ENCODE measurements around the gene MAGEA2B.
"Not testable (repeated sequence)": the region's sequence is repeated elsewhere in the genome, so short reads cannot be mapped to it uniquely, and the experiment has no call there.

The MAGEA2B gene, protein sequence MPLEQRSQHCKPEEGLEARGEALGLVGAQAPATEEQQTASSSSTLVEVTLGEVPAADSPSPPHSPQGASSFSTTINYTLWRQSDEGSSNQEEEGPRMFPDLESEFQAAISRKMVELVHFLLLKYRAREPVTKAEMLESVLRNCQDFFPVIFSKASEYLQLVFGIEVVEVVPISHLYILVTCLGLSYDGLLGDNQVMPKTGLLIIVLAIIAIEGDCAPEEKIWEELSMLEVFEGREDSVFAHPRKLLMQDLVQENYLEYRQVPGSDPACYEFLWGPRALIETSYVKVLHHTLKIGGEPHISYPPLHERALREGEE

DNA sequence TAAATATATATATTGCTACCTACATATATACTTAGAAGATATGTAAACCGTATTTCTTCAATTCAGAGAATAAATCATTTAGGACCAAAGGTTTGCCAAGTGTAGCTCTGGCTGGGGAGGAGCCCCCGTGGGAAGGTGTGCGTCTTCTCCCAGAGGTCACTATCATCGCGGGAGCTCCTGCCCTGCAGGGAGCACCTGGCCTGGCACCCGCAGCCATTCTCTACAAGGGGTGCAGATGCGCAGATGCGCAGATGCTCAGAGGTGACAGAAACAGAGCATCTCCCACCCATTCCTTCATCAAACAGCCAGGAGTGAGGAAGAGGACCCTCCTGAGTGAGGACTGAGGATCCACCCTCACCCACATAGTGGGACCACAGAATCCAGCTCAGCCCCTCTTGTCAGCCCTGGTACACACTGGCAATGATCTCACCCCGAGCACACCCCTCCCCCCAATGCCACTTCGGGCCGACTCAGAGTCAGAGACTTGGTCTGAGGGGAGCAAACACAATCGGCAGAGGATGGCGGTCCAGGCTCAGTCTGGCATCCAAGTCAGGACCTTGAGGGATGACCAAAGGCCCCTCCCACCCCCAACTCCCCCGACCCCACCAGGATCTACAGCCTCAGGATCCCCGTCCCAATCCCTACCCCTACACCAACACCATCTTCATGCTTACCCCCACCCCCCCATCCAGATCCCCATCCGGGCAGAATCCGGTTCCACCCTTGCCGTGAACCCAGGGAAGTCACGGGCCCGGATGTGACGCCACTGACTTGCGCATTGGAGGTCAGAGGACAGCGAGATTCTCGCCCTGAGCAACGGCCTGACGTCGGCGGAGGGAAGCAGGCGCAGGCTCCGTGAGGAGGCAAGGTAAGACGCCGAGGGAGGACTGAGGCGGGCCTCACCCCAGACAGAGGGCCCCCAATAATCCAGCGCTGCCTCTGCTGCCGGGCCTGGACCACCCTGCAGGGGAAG lies at the start of gene MAGEA2B:
Gene MAGEA2B (plus strand): TSS at position 814 of the 973 bp plus-strand sequence. CDS start 2,479 bp downstream, outside the sequence.
- DNase-seq, ATAC-seq: not testable (repeated sequence)

DNA sequence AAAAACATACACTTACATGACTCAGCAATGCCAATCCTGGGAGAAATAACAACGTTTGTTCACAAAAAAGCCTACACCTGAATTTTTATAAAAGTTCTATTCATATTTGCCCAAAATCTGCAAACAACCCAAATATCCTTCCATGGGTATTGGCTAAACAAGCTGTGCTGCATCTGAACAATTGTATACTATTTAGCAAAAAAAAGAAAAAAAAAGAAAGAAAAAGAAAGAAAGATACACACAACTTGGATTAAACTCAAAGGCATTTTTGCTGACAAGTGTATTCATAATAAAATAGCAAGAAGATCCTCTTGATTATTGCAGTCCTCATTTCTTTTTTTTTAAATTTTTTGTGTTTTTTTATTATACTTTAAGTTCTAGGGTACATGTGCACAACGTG lies 40.3 kb upstream of the MAGEA2B start:
- DNase-seq (no peak), ATAC-seq (no peak)

DNA sequence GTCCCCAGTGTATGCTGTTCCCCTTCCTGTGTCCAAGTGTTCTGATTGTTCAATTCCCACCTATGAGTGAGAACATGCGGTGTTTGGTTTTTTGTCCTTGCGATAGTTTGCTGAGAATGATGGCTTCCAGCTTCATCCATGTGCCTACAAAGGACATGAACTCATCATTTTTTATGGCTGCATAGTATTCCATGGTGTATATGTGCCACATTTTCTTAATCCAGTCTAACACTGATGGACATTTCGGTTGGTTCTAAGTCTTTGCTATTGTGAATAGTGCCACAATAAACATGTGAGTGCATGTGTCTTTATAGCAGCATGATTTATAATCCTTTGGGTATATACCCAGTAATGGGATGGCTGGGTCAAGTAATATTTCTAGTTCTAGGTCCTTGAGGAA lies 39.8 kb upstream of the MAGEA2B start:
- not testable (repeated sequence) for DNase-seq, ATAC-seq

DNA sequence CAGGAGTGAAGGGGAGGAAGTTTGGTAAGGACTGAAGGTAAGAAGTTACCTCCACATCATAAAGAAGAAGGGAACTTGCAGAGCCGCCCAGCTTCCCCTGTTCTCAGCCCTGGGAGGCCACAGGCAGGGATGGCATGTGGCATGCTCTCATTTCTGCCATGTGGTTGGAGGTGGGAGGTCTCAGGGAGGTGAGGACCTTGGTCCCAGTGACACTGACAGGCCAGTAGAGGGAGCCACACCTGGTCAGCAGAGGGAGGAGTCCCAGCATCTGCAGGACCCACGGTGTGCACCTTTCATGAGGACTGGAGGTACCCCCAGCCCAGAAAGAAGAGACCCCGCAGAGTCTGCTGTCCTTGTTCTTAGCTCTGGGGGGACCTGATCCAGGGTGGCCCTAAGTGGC lies 33.4 kb upstream of the MAGEA2B start:
- ATAC-seq: peak; percentile 66
- DNase-seq: not testable (repeated sequence)

DNA sequence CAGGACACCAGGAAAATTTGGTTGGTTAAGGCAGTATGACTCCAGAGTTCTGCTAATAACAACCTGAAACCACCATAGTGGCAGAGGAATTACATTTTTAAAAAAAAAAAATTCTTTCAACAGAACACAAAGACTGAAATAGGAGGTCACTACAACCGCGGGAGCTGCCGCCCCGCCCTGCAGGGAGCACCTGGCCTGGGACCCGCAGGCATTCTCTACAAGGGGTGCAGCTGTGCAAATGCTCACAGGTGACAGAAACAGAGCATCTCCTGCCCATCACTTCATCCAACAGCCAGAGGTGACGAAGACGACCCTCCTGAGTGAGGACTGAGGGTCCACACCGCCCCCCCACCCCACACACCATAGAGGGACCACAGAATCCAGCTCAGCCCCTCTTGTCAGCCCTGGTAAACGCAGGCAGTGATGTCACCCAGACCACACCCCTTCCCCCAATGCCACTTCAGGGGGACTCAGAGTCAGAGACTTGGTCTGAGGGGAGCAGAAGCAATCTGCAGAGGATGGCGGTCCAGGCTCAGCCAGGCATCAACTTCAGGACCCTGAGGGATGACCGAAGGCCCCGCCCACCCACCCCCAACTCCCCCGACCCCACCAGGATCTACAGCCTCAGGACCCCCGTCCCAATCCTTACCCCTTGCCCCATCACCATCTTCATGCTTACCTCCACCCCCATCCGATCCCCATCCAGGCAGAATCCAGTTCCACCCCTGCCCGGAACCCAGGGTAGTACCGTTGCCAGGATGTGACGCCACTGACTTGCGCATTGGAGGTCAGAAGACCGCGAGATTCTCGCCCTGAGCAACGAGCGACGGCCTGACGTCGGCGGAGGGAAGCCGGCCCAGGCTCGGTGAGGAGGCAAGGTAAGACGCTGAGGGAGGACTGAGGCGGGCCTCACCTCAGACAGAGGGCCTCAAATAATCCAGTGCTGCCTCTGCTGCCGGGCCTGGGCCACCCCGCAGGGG lies 16.2 kb upstream of the MAGEA2B start, which contains the start of gene MAGEA3:
Gene MAGEA3 (plus strand): TSS at position 843 of the 980 bp plus-strand sequence. CDS start 2,039 bp downstream, outside the sequence.
- DNase-seq, ATAC-seq: not testable (repeated sequence)

DNA sequence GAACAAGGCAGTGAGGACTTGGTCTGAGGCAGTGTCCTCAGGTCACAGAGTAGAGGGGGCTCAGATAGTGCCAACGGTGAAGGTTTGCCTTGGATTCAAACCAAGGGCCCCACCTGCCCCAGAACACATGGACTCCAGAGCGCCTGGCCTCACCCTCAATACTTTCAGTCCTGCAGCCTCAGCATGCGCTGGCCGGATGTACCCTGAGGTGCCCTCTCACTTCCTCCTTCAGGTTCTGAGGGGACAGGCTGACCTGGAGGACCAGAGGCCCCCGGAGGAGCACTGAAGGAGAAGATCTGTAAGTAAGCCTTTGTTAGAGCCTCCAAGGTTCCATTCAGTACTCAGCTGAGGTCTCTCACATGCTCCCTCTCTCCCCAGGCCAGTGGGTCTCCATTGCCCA lies 14.0 kb upstream of the MAGEA2B start:
- ATAC-seq, DNase-seq: not testable (repeated sequence)

DNA sequence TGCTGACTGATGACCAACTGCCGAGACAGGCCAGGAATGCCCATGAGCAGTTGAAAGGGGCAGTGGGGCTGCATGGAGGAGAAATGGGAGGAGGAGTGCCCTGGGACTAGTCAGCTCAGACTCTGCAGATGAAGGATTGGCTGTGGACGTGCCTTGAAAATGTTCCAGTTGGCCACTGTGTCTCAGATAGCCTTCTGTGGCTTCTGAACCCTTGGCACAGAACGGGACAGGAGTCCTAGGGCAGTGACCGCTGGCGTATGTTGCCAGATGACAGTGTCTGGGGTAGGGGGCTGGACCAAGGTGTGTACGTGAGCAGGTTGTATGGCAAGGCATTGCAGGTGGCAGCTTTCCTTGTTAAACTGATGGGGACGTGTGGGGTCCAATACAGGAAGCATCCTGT lies 7.9 kb upstream of the MAGEA2B start:
- DNase-seq, ATAC-seq: not testable (repeated sequence)

DNA sequence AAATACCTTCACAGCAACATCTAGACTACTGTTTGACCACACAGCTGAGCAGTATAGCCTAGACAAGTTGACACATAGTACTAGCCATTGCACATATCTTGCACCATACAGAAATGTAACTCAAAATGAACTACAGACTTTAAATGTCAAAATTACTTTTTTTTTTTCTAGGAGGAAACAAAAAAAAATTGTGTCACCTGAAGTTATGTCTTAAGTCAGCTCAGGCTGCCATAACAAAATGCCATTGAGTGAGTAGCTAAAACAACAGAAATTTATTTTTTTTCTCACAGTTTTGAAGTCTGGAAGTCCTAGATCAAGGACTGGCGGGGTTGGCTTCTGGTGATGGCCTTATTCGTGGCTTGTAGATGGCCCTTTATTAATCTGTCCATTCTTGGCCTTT lies 5.3 kb upstream of the MAGEA2B start, which contains the start of gene CSAG2:
Gene CSAG2 (minus strand): TSS at position 101 of the 400 bp plus-strand sequence. CDS start 161 bp downstream, outside the sequence.
- DNase-seq, ATAC-seq: not testable (repeated sequence)

DNA sequence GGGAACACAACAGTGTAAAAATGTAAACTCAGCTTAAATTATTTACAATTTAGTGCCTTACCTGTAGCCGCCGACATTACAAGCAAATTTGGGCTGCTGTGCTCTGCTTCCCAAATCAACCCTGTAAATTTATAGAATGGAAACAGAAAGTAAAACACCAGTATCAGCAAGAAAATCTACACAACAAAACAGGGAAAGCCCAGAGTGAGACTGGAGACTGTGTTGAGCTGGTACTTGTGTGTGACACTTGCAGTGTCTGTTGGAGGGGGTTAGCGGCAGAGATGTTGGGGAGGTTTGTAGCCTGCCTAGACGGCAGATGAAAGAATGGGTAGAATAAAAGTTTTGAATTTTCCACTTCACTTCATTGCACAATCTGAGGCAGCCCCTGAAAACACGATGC lies 1.2 kb upstream of the MAGEA2B start:
- ATAC-seq: not testable (repeated sequence)

DNA sequence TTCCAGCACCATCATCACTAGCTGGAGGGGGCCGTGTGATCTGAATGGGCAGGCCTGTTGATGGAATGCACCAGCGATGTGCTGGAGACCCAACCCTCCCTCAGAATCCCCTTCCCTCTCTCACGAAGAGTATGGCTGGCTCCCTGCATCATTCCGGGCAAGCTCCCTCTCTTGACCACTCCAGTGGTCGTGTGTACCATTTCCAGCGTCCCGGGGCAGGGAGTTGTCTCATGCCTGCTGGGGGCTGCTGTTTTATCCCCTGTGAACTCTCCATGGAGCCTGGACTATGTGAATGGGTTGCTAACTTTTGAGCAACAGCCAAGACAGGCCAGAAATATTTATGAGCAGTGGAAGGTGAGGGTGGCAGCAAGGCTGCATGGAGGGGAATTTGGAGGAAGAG lies 11.0 kb downstream of the MAGEA2B start:
- DNase-seq (no peak), ATAC-seq (no peak)

More for the DNA sequence above, 1.2 kb upstream of the MAGEA2B start:
- not testable (repeated sequence) for DNase-seq

DNA sequence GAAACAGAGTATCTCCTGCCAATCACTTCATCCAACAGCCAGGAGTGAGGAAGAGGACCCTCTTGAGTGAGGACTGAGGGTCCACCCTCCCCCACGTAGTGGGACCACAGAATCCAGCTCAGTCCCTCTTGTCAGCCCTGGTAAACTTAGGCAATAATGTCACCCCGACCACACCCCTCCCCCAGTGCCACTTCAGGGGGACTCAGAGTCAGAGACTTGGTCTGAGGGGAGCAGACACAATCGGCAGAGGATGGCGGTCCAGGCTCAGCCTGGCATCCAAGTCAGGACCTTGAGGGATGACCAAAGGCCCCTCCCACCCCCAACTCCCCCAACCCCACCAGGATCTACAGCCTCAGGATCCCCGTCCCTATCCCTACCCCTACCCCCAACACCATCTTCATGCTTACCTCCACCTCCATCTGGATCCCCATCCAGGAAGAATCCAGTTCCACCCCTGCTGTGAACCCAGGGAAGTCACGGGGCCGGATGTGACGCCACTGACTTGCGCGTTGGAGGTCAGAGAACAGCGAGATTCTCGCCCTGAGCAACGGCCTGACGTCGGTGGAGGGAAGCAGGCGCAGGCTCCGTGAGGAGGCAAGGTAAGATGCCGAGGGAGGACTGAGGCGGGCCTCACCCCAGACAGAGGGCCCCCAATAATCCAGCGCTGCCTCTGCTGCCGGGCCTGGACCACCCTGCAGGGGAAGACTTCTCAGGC lies 19.0 kb downstream of the MAGEA2B start, which contains the start of the genes CSAG1 and MAGEA12:
Gene CSAG1 (minus strand): TSS at position 461 of the 715 bp plus-strand sequence. CDS start 1,261 bp downstream, outside the sequence.
Gene MAGEA12 (plus strand): TSS at position 497 of the 715 bp plus-strand sequence. CDS start 2,405 bp downstream, outside the sequence.
- DNase-seq: no peak
- no peak for ATAC-seq

DNA sequence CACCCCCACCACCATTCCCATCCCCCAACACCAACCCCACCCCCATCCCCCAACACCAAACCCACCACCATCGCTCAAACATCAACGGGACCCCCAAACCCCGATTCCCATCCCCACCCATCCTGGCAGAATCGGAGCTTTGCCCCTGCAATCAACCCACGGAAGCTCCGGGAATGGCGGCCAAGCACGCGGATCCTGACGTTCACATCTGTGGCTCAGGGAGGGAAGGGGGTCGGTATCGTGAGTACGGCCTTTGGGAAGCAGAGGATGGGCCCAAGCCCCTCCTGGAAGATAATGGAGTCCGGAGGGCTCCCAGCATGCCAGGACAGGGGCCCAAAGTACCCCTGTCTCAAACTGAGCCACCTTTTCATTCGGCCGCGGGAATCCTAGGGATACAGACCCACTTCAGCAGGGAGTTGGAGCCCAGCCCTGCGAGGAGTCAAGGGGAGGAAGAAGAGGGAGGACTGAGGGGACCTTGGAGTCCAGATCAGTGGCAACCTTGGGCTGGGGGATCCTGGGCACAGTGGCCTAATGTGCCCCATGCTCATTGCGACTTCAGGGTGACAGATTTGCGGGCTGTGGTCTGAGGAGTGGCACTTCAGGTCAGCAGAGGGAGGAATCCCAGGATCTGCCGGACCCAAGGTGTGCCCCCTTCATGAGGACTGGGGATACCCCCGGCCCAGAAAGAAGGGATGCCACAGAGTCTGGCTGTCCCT lies 19.9 kb downstream of the MAGEA2B start:
- not testable (repeated sequence) for DNase-seq, ATAC-seq

DNA sequence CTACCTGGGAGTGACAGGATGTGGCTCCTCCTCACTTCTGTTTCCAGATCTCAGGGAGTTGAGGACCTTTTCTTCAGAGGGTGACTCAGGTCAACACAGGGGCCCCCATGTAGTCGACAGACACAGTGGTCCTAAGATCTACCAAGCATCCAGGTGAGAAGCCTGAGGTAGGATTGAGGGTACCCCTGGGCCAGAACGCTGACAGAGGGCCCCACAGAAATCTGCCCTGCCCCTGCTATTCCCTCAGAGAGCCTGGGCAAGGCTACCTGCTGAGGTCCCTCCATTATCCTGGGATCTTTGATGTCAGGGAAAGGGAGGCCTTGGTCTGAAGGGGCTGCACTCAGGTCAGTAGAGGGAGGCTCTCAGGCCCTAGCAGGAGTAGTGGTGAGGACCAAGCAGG lies 20.7 kb downstream of the MAGEA2B start:
- DNase-seq (no peak), ATAC-seq (no peak)

DNA sequence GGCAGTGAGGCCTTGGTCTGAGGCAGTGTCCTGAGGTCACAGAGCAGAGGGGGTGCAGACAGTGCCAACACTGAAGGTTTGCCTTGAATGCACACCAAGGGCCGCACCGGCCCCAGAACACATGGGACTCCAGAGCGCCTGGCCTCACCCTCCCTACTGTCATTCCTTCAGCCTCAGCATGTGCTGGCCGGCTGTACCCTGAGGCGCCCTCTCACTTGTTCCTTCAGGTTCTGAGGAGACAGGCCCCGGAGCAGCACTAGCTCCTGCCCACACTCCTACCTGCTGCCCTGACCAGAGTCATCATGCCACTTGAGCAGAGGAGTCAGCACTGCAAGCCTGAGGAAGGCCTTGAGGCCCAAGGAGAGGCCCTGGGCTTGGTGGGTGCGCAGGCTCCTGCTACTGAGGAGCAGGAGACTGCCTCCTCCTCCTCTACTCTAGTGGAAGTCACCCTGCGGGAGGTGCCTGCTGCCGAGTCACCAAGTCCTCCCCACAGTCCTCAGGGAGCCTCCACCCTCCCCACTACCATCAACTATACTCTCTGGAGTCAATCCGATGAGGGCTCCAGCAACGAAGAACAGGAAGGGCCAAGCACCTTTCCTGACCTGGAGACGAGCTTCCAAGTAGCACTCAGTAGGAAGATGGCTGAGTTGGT lies 21.6 kb downstream of the MAGEA2B start:
- DNase-seq (no peak), ATAC-seq (no peak)

DNA sequence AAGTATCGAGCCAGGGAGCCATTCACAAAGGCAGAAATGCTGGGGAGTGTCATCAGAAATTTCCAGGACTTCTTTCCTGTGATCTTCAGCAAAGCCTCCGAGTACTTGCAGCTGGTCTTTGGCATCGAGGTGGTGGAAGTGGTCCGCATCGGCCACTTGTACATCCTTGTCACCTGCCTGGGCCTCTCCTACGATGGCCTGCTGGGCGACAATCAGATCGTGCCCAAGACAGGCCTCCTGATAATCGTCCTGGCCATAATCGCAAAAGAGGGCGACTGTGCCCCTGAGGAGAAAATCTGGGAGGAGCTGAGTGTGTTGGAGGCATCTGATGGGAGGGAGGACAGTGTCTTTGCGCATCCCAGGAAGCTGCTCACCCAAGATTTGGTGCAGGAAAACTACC lies 22.1 kb downstream of the MAGEA2B start:
- ATAC-seq, DNase-seq: not testable (repeated sequence)

DNA sequence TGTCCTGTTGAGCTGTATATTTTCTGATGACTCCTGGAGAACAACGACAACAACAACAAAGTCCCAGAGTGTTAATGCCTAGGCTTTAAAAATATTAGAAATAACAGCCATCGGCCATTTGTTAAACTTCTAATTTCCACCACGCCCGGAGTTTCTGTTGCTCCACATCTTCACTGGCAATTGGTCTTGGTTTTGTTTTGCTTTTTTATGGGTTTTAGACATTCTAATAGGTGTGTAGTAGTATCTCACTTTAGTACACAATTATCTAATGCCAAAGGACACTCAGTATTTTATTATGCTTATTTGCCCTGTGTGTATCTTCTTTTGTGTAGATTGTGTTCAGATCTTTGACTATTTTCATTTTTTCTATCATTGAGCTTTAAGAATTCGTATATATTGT lies 24.1 kb downstream of the MAGEA2B start:
- DNase-seq: no peak
- ATAC-seq: no peak

DNA sequence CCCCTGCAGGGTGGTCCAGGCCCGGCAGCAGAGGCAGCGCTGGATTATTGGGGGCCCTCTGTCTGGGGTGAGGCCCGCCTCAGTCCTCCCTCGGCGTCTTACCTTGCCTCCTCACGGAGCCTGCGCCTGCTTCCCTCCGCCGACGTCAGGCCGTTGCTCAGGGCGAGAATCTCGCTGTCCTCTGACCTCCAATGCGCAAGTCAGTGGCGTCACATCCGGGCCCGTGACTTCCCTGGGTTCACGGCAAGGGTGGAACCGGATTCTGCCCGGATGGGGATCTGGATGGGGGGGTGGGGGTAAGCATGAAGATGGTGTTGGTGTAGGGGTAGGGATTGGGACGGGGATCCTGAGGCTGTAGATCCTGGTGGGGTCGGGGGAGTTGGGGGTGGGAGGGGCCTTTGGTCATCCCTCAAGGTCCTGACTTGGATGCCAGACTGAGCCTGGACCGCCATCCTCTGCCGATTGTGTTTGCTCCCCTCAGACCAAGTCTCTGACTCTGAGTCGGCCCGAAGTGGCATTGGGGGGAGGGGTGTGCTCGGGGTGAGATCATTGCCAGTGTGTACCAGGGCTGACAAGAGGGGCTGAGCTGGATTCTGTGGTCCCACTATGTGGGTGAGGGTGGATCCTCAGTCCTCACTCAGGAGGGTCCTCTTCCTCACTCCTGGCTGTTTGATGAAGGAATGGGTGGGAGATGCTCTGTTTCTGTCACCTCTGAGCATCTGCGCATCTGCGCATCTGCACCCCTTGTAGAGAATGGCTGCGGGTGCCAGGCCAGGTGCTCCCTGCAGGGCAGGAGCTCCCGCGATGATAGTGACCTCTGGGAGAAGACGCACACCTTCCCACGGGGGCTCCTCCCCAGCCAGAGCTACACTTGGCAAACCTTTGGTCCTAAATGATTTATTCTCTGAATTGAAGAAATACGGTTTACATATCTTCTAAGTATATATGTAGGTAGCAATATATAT lies 39.5 kb downstream of the MAGEA2B start, which contains the start of gene MAGEA2:
Gene MAGEA2 (minus strand): TSS at position 157 of the 965 bp plus-strand sequence. CDS start 2,479 bp downstream, outside the sequence.
- ATAC-seq: not testable (repeated sequence)

More for the DNA sequence above, 39.5 kb downstream of the MAGEA2B start, which contains the start of gene MAGEA2:
- DNase-seq: not testable (repeated sequence)

Measured in stimulated activated naive CD8-positive, alpha-beta T cell treated with anti-CD3 and anti-CD28 coated beads, Interleukin-15, Interleukin-2, amounts not matched to agents 100 U/mL and 50 U/mL, for 24 hours (primary cell).